B cell (primary cell): ENCODE measurements around the gene MYBPHL. TPM values are rescaled to one million over a fixed set of nuclear protein-coding genes. Genes with fewer than 3 reads are reported as not detected.

Experiments used
- ATAC-seq: fragments of 200-7000 bp; cut with Tn5 transposase; one replicate; pipeline ENCODE4 v1.10.0; 2021; ENCODE audit warnings: low read depth, mild to moderate bottlenecking, moderate number of reproducible peaks, moderate library complexity
- CTCF ChIA-PET: fragments of 350-600 bp; sonication (Branson Sonifier 250); formaldehyde crosslinking; loops from one replicate; lab custom pipeline; 2021; ENCODE audit warnings: antibody characterized with exemption, inconsistent platforms; lab: Charles Lee
- POLR2A ChIA-PET: fragments of 350-600 bp; sonication (Branson Sonifier 250); formaldehyde crosslinking; loops from one replicate; lab custom pipeline; 2021; ENCODE audit warnings: antibody characterized with exemption; lab: Charles Lee
- DNase-seq: peaks from one replicate; pipeline ENCODE4 v3.0.0; 2013
- H2AFZ ChIP-seq: 2 replicates; pipeline ENCODE4 v1.6.1; 2012; ENCODE audit warnings: mild to moderate bottlenecking, low read depth, low read length; ENCODE audit not compliant: insufficient read depth, poor library complexity, severe bottlenecking
- H3K27ac ChIP-seq, 2 donors: 1 replicate in 1 of 2; 2 replicates in 1 of 2; pipeline ENCODE4 v1.5.1; 2012 to 2013; ENCODE audit warnings: low read length in 2 of 2, mild to moderate bottlenecking in 2 of 2, moderate library complexity in 1 of 2
- H3K27me3 ChIP-seq, 4 experiments: fragments of 200-600 bp in 1 of 4; sonication (generic) in 1 of 4; replicated peaks in 1 of 4; 1 replicate in 2 of 4; 2 replicates in 2 of 4; pipeline versions ENCODE4 v1.6.1 to v1.7.0; 2013 to 2016; ENCODE audit warnings: low read length in 3 of 4, mild to moderate bottlenecking in 2 of 4, mixed read lengths in 1 of 4, moderate library complexity in 1 of 4; ENCODE audit not compliant: insufficient read depth in 4 of 4, control insufficient read depth in 3 of 4; ENCODE audit errors: control extremely low read depth in 1 of 4
- H3K36me3 ChIP-seq, 2 experiments: replicated peaks in 1 of 2; 1 replicate in 1 of 2; 2 replicates in 1 of 2; pipeline versions ENCODE4 v1.6.1 to v1.7.1; 2013; ENCODE audit warnings: low read length in 1 of 2; ENCODE audit not compliant: insufficient read depth in 2 of 2, control insufficient read depth in 1 of 2; ENCODE audit errors: control extremely low read depth in 1 of 2, extremely low read depth in 1 of 2
- H3K4me1 ChIP-seq, 2 donors: fragments of 200-600 bp in 1 of 2; sonication (generic) in 1 of 2; 1 replicate in 1 of 2; 2 replicates in 1 of 2; pipeline versions ENCODE4 v1.5.1 to v1.6.1; 2013 to 2017; ENCODE audit warnings: low read length in 2 of 2; ENCODE audit not compliant: control insufficient read depth in 2 of 2, insufficient read depth in 2 of 2
- H3K4me2 ChIP-seq: replicated peaks from 2 replicates; pipeline ENCODE3; 2012; ENCODE audit warnings: mild to moderate bottlenecking, low read depth, low read length; ENCODE audit not compliant: poor library complexity, severe bottlenecking
- H3K4me3 ChIP-seq, 5 experiments: fragments of 200-600 bp in 1 of 5; sonication (generic) in 1 of 5; 1 replicate in 3 of 5; 2 replicates in 2 of 5; pipeline versions ENCODE4 v1.5.1 to v1.7.0; 2011 to 2016; ENCODE audit warnings: low read length in 4 of 5, mild to moderate bottlenecking in 4 of 5, low read depth in 2 of 5, control low read depth in 1 of 5, moderate library complexity in 1 of 5; ENCODE audit not compliant: insufficient read depth in 1 of 5; ENCODE audit errors: control extremely low read depth in 1 of 5, extremely low read depth in 1 of 5
- H3K79me2 ChIP-seq: fragments of 200-600 bp; sonication (generic); one replicate; pipeline ENCODE4 v1.6.0; 2016; ENCODE audit warnings: low read length; ENCODE audit not compliant: control insufficient read depth, insufficient read depth
- H3K9ac ChIP-seq: fragments of 200-600 bp; sonication (generic); 2 replicates; pipeline ENCODE4 v1.6.1; 2017; ENCODE audit warnings: mild to moderate bottlenecking, low read length, moderate library complexity
- H3K9me3 ChIP-seq, 3 donors: one replicate each; pipeline versions ENCODE4 v1.6.1 to v1.7.1; 2013; ENCODE audit warnings: low read length in 2 of 3; ENCODE audit not compliant: control insufficient read depth in 2 of 3, insufficient read depth in 1 of 3; ENCODE audit errors: control extremely low read depth in 1 of 3
- H4K20me1 ChIP-seq: 2 replicates; pipeline ENCODE4 v1.6.0; 2012; ENCODE audit warnings: mild to moderate bottlenecking, low read length; ENCODE audit not compliant: insufficient read depth, control insufficient read depth, poor library complexity, severe bottlenecking
- H3K27ac Mint-ChIP-seq: one replicate; pipeline ENCODE4 v1.8.0; 2021; ENCODE audit warnings: mixed read lengths
- H3K27me3 Mint-ChIP-seq: one replicate; pipeline ENCODE4 v1.8.0; 2021; ENCODE audit warnings: mixed read lengths
- H3K4me1 Mint-ChIP-seq: one replicate; pipeline ENCODE4 v1.8.0; 2021; ENCODE audit warnings: mixed read lengths
- H3K4me3 Mint-ChIP-seq: one replicate; pipeline ENCODE4 v1.8.0; 2021; ENCODE audit warnings: mixed read lengths
- H3K9me3 Mint-ChIP-seq: one replicate; pipeline ENCODE4 v1.8.0; 2022; ENCODE audit warnings: mixed read lengths; ENCODE audit not compliant: insufficient read depth
- EZH2 ChIP-seq: IDR thresholded peaks from 2 replicates; pipeline ENCODE4 v1.6.1; 2012; ENCODE audit warnings: borderline replicate concordance, low read depth, mild to moderate bottlenecking, moderate library complexity, low read length; ENCODE audit not compliant: insufficient read depth, poor library complexity, severe bottlenecking
- WGBS: methylation state at CpG from one replicate; pipeline ENCODE4 v1.1.5; 2013; ENCODE audit warnings: missing lambda C conversion rate; ENCODE audit not compliant: insufficient coverage; 5-methylcytosine and 5-hydroxymethylcytosine counted together
- intact Hi-C: fragments of 100-400 bp; cut with micrococcal nuclease; formaldehyde crosslinking; loops from one replicate; pipeline ENCODE4 v1.10.0; 2022
- polyA plus RNA-seq: library from polyadenylated mRNA; depleted of rRNA; stranded (reverse); fragments of >200 nt; gene quantifications from 2 replicates; pipeline ENCODE4 v1.2.3, GENCODE V29; 2012
- total RNA-seq, 2 donors: library from RNA; stranded (reverse); fragments of 120-200 nt in 1 of 2; gene quantifications; 1 replicate in 1 of 2; 2 replicates in 1 of 2; pipeline versions ENCODE4 v1.2.3 to v1.2.4, GENCODE V29; 2013 to 2022
- TF ChIP-seq, protein P1 (sequence below): fragments of 200-600 bp; IDR thresholded peaks from one replicate; pipeline ENCODE4 v1.8.0; 2022; ENCODE audit warnings: antibody characterized with exemption, mild to moderate bottlenecking

Gene MYBPHL
- total and polyA plus RNA-seq, 2 donors (not counting 1 experiment from before 2014, with no cell fraction given): not detected

DNA sequence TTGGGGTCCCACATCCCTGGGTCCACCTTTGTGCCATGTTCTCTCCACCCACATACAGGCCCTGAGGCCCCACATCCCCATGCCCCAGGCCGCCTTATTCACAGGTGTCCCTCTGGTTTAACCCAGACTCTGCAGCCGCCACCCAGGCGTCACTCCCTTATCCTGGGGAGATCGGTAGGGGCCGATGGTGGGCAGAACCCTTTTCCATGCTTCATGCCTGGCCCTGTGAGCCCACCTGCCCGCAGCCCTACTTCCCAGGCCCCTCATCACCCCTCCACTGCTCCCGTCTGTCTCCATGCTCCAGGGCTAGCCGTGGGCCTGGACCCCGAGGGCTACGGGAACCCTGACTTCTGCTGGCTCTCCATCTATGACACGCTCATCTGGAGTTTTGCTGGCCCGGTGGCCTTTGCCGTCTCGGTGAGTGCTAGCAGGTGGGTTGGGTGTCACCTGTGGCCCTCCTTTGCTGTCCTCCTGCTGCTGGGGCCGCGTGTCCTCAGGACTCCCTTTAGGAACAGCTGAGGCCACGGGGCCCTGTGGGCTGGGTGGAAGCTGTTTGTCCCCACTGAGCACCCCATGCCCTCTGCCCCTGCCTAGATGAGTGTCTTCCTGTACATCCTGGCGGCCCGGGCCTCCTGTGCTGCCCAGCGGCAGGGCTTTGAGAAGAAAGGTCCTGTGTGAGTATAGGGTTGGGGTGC, 36.0 kb downstream of the MYBPHL start:
- Mint-ChIP-seq H3K4me3 (no peak overlapping the region), H3K9me3 (no peaks in the 10 kb centered on the region), H3K4me1 (no peaks in the 10 kb centered on the region), H3K27me3 (no peaks in the 10 kb centered on the region), H3K27ac (no peak overlapping the region)
- H3K79me2 ChIP-seq: no peaks in the 10 kb centered on the region
- ATAC-seq (no peak), DNase-seq (no peak)
- no peaks in the 10 kb centered on the region for H3K36me3 ChIP-seq
- H3K9me3 ChIP-seq: no peaks in the 10 kb centered on the region
- no peak overlapping the region for H3K27ac ChIP-seq
- peaks cover 0 to 4% (median 0%) of the 10 kb centered on the region in 4 experiments for H3K27me3 ChIP-seq
- intact Hi-C loops: no loop called here
- no peak overlapping the region for H3K9ac ChIP-seq
- H3K4me2 ChIP-seq: no peak overlapping the region
- ChIA-PET CTCF (no interaction called here), POLR2A (no interaction called here)
- TF ChIP-seq EZH2: no peak
- TF ChIP-seq, protein P1, sequence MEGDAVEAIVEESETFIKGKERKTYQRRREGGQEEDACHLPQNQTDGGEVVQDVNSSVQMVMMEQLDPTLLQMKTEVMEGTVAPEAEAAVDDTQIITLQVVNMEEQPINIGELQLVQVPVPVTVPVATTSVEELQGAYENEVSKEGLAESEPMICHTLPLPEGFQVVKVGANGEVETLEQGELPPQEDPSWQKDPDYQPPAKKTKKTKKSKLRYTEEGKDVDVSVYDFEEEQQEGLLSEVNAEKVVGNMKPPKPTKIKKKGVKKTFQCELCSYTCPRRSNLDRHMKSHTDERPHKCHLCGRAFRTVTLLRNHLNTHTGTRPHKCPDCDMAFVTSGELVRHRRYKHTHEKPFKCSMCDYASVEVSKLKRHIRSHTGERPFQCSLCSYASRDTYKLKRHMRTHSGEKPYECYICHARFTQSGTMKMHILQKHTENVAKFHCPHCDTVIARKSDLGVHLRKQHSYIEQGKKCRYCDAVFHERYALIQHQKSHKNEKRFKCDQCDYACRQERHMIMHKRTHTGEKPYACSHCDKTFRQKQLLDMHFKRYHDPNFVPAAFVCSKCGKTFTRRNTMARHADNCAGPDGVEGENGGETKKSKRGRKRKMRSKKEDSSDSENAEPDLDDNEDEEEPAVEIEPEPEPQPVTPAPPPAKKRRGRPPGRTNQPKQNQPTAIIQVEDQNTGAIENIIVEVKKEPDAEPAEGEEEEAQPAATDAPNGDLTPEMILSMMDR: no peak
- H3K4me3 ChIP-seq: no peak overlapping the region
- no peaks in the 10 kb centered on the region for H4K20me1 ChIP-seq
- no peaks in the 10 kb centered on the region for H3K4me1 ChIP-seq
- WGBS: 96% methylated on average over 18 of the region's 20 CpGs
- H2AFZ ChIP-seq: no peak overlapping the region

DNA sequence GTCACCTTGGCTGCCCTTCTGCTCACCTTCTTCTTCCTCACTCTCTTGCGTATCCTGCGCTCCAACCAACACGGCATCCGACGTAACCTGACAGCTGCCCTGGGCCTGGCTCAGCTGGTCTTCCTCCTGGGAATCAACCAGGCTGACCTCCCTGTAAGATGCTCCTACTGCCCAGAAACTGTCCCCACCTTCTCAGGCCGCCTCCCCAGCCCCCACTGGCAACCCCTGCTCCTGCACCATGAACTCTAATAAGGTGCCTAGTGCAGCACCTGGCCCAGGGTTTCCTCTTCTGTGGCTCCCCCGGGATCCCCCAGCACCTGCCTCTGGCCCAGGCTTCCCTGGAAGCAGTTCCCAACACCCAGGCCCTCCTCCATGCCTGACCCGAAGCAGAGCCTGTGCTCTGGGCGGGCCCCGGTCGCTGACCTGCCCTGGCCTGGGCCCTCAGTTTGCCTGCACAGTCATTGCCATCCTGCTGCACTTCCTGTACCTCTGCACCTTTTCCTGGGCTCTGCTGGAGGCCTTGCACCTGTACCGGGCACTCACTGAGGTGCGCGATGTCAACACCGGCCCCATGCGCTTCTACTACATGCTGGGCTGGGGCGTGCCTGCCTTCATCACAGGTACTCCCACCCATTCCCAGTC, 36.7 kb downstream of the MYBPHL start:
- ATAC-seq (no peak), DNase-seq (no peak)
- Histone ChIP-seq H3K36me3 (no peaks in the 10 kb centered on the region), H3K9me3 (no peaks in the 10 kb centered on the region), H4K20me1 (no peaks in the 10 kb centered on the region), H3K9ac (no peak overlapping the region), H3K4me1 (no peaks in the 10 kb centered on the region), H2AFZ (no peak overlapping the region), H3K27me3 (peaks cover 0 to 4% (median 0%) of the 10 kb centered on the region in 4 experiments), H3K4me3 (no peak overlapping the region), H3K79me2 (no peaks in the 10 kb centered on the region), H3K27ac (no peak overlapping the region), H3K4me2 (no peak overlapping the region)
- ChIA-PET CTCF (interaction anchor here (2.6 kb wide), 1 partner anchor 129 kb away, joined by 9 read pairs; the partner anchor contains the start of gene SORT1), POLR2A (no interaction called here)
- no peaks in the 10 kb centered on the region for H3K9me3 Mint-ChIP-seq
- TF ChIP-seq, protein P1: no peak
- no peak for TF ChIP-seq EZH2
- intact Hi-C loops: no loop called here
- H3K27ac Mint-ChIP-seq: no peak overlapping the region
- H3K4me3 Mint-ChIP-seq: no peak overlapping the region
- WGBS: 86% methylated on average over 17 of the region's 17 CpGs
- no peaks in the 10 kb centered on the region for H3K27me3 Mint-ChIP-seq
- no peaks in the 10 kb centered on the region for H3K4me1 Mint-ChIP-seq
